A549 (cell line): ENCODE measurements around the gene POLDIP2. TPM values are rescaled to one million over a fixed set of nuclear protein-coding genes. Genes with fewer than 3 reads are reported as not detected.

ENCODE experiments used
- ATAC-seq, 2 experiments: fragments of 200-7000 bp in 1 of 2; fragments of >200 bp in 1 of 2; cut with Nextera tagmentation in 1 of 2; cut with Tn5 transposase in 1 of 2; 3 replicates each; pipeline versions ENCODE4 v1.8.0 to v1.9.1; 2018 to 2020; ENCODE audit warnings: mild to moderate bottlenecking in 1 of 2, moderate library complexity in 1 of 2
- CTCF ChIA-PET: fragments of 300-600 bp; sonication (Branson Sonifier 250); formaldehyde crosslinking; extraction: SDS; loops from one replicate; lab custom pipeline; 2021; ENCODE audit warnings: antibody characterized with exemption, inconsistent platforms; lab: Yijun Ruan, JAX
- POLR2A ChIA-PET: fragments of 350-600 bp; formaldehyde crosslinking; extraction: SDS; loops from one replicate; lab custom pipeline; 2021; ENCODE audit warnings: antibody characterized with exemption, inconsistent platforms; lab: Yijun Ruan, JAX
- DNase-seq, 2 experiments: peaks; one replicate each; pipeline versions ENCODE4 v3.0.0 to v3.0.0-alpha.2; 2011 to 2016; ENCODE audit warnings: low read depth in 1 of 2, low spot score in 1 of 2
- FAIRE-seq: peaks from 2 replicates; lab custom pipeline; 2011; peaks lifted over from hg19 to GRCh38; lab: Jason Lieb, UNC
- H3K27ac ChIP-seq, 2 experiments: fragments of >200 bp; sonication (Bioruptor Twin); formaldehyde crosslinking; 3 replicates each; pipeline ENCODE4 v1.5.1; 2016 to 2017
- H3K4me1 ChIP-seq: fragments of >200 bp; sonication (Bioruptor Twin); formaldehyde crosslinking; 3 replicates; pipeline ENCODE4 v1.6.1; 2016
- H3K4me2 ChIP-seq: fragments of >200 bp; sonication (Bioruptor Twin); formaldehyde crosslinking; 3 replicates; pipeline ENCODE4 v1.6.1; 2016
- H3K4me3 ChIP-seq: fragments of >200 bp; sonication (Bioruptor Twin); formaldehyde crosslinking; 3 replicates; pipeline ENCODE4 v1.5.1; 2016
- H3K9me3 ChIP-seq: fragments of >200 bp; sonication (Bioruptor Twin); formaldehyde crosslinking; 3 replicates; pipeline ENCODE4 v1.6.1; 2016
- ATOH8 ChIP-seq: fragments of 250-450 bp; sonication (Bioruptor Pico); IDR thresholded peaks from 2 replicates; pipeline ENCODE4 v1.5.0; 2020; ENCODE audit warnings: low read depth, mild to moderate bottlenecking, moderate library complexity
- CHD2 ChIP-seq: fragments of 150-350 bp; IDR thresholded peaks from 2 replicates; pipeline ENCODE4 v1.6.1; 2014; ENCODE audit warnings: low read length; ENCODE audit not compliant: partially characterized antibody
- CHD4 ChIP-seq: fragments of 200-600 bp; sonication (generic); IDR thresholded peaks from 2 replicates; pipeline ENCODE4 v1.6.1; 2016; ENCODE audit warnings: antibody characterized with exemption, mild to moderate bottlenecking, borderline replicate concordance
- CTCF ChIP-seq: fragments of >200 bp; sonication (Bioruptor Twin); formaldehyde crosslinking; IDR thresholded peaks from 3 replicates; pipeline ENCODE4 v1.5.1; 2016
- EHMT2 ChIP-seq: fragments of 200-600 bp; sonication (generic); IDR thresholded peaks from 2 replicates; pipeline ENCODE4 v1.6.1; 2016; ENCODE audit warnings: antibody characterized with exemption, low read depth, mild to moderate bottlenecking, moderate library complexity
- FOSB ChIP-seq: fragments of 250-450 bp; sonication (Bioruptor Pico); IDR thresholded peaks from 2 replicates; pipeline ENCODE4 v1.5.0; 2020; ENCODE audit warnings: mild to moderate bottlenecking, moderate library complexity
- HEYL ChIP-seq: fragments of 250-450 bp; sonication (Bioruptor Pico); IDR thresholded peaks from 2 replicates; pipeline ENCODE4 v1.8.0; 2021; ENCODE audit warnings: mild to moderate bottlenecking, moderate library complexity
- HOXB5 ChIP-seq: fragments of 250-450 bp; sonication (Bioruptor Pico); IDR thresholded peaks from 2 replicates; pipeline ENCODE4 v1.5.0; 2020; ENCODE audit warnings: mild to moderate bottlenecking, moderate library complexity
- JUN ChIP-seq, 2 experiments: fragments of >200 bp; sonication (Bioruptor Twin); formaldehyde crosslinking; IDR thresholded peaks; 2 replicates in 1 of 2; 3 replicates in 1 of 2; pipeline ENCODE4 v1.6.1; 2016 to 2017
- MAFK ChIP-seq: fragments of 450-650 bp; IDR thresholded peaks from 2 replicates; pipeline ENCODE4 v1.6.1; 2014; ENCODE audit not compliant: partially characterized antibody
- MAX ChIP-seq: IDR thresholded peaks from 2 replicates; pipeline ENCODE4 v1.6.1; 2012
- NPAS2 ChIP-seq: fragments of 250-450 bp; sonication (Bioruptor Pico); IDR thresholded peaks from 2 replicates; pipeline ENCODE4 v1.8.0; 2022; ENCODE audit warnings: mild to moderate bottlenecking, moderate library complexity, borderline replicate concordance
- NR3C1 ChIP-seq: fragments of >200 bp; sonication (Bioruptor Twin); formaldehyde crosslinking; IDR thresholded peaks from 3 replicates; pipeline ENCODE4 v1.6.1; 2017
- POLR2A ChIP-seq: IDR thresholded peaks from 2 replicates; pipeline ENCODE4 v1.6.1; 2012; ENCODE audit warnings: mild to moderate bottlenecking, low read length
- RAD21 ChIP-seq, 2 experiments: fragments of >200 bp in 1 of 2; sonication (Bioruptor Twin) in 1 of 2; formaldehyde crosslinking in 1 of 2; IDR thresholded peaks in 1 of 2; conservative IDR thresholded peaks in 1 of 2; 2 replicates in 1 of 2; 3 replicates in 1 of 2; pipeline ENCODE4 v1.6.1; 2012 to 2018; ENCODE audit warnings: inconsistent platforms in 1 of 2
- RARB ChIP-seq: fragments of 250-450 bp; sonication (Bioruptor Pico); IDR thresholded peaks from 2 replicates; pipeline ENCODE4 v1.8.0; 2021; ENCODE audit warnings: mild to moderate bottlenecking, moderate library complexity
- REST ChIP-seq: fragments of 200-600 bp; sonication (generic); IDR thresholded peaks from 2 replicates; pipeline ENCODE4 v1.6.1; 2016; ENCODE audit warnings: antibody characterized with exemption, mild to moderate bottlenecking, moderate library complexity
- TFCP2L1 ChIP-seq: fragments of 250-450 bp; sonication (Bioruptor Pico); IDR thresholded peaks from 2 replicates; pipeline ENCODE4 v1.5.0; 2021; ENCODE audit warnings: mild to moderate bottlenecking
- TP53 ChIP-seq: fragments of 250-450 bp; sonication (Bioruptor Pico); IDR thresholded peaks from 2 replicates; pipeline ENCODE4 v1.5.0; 2021; ENCODE audit warnings: mild to moderate bottlenecking, moderate library complexity
- USF2 ChIP-seq: fragments of 450-650 bp; IDR thresholded peaks from 2 replicates; pipeline ENCODE4 v1.6.1; 2014; ENCODE audit warnings: antibody characterized with exemption
- WGBS: methylation state at CpG from one replicate; pipeline ENCODE4 v1.1.6; 2017; ENCODE audit errors: missing lambda C conversion rate; 5-methylcytosine and 5-hydroxymethylcytosine counted together
- polyA plus RNA-seq, 4 experiments: library from polyadenylated mRNA; depleted of rRNA in 3 of 4; stranded (reverse); fragments of >200 nt; fragmentation: RNase III in 1 of 4; extraction: RNeasy Plus Mini Kit Qiagen cat#74134 plus additional on column Dnase treatment in 1 of 4; gene quantifications; 2 replicates in 3 of 4; 3 replicates in 1 of 4; pipeline ENCODE4 v1.2.3, GENCODE V29; 2011 to 2017

The POLDIP2 gene
- polyA plus RNA-seq, 2 of the 4 experiments (the other 2 are of a cell fraction): 127 to 132 TPM

GRCh38 chr17:28391401-28391800, 34.1 kb upstream of the POLDIP2 start:
- ChIA-PET CTCF (interaction anchor here (0.9 to 2.0 kb wide), 4 partner anchors 10 to 213 kb away, joined by 3 to 6 read pairs (median 4); no protein-coding TSS in a partner anchor), POLR2A (interaction anchor here (0.6 to 1.8 kb wide), 3 partner anchors 21 to 74 kb away, joined by 3 to 7 read pairs (median 4); partner anchors contain the start of gene VTN)
- DNase-seq (no peak), FAIRE-seq (no peak), ATAC-seq (no peak)
- Histone ChIP-seq H3K27ac (no peak overlapping the region), H3K9me3 (no peaks in the 10 kb centered on the region), H3K4me3 (no peak overlapping the region), H3K4me2 (no peak overlapping the region), H3K4me1 (no peaks in the 10 kb centered on the region)
- 56% methylated on average over 2 of the region's 2 CpGs for WGBS
- TF ChIP-seq TP53 (CRISPR knock-in tag) (no peak), FOSB (CRISPR knock-in tag) (no peak), RARB (CRISPR knock-in tag) (no peak), NPAS2 (no peak), USF2 (no peak), HOXB5 (no peak), TFCP2L1 (CRISPR knock-in tag) (no peak), CHD2 (no peak), HEYL (CRISPR knock-in tag) (no peak), MAX (no peak)

- ChIA-PET CTCF (interaction anchor here (0.9 to 2.0 kb wide), 3 partner anchors 10 to 26 kb away, joined by 3 to 6 read pairs (median 4); no protein-coding TSS in a partner anchor), POLR2A (interaction anchor here (1.2 to 1.8 kb wide), 2 partner anchors 33 to 75 kb away, joined by 3 to 7 read pairs; a partner anchor contains a TSS)
- TF ChIP-seq CTCF: no peak
- no peak for TF ChIP-seq REST
- no peak for TF ChIP-seq EHMT2
- TF ChIP-seq POLR2A: no peak
- TF ChIP-seq MAFK: no peak
- no peak for TF ChIP-seq ATOH8 (CRISPR knock-in tag)
- TF ChIP-seq USF2: no peak
- no peak for TF ChIP-seq JUN (IDR thresholded peaks at IDR 0.05)
- no peak for TF ChIP-seq NR3C1
- TF ChIP-seq CHD4: no peak
- TF ChIP-seq RAD21 (conservative IDR thresholded peaks at IDR 0.05 in 1 of 2, IDR thresholded peaks at IDR 0.05 in 1 of 2): no peak
- TF ChIP-seq RARB (CRISPR knock-in tag): no peak
- no peak overlapping the region for H3K4me3 ChIP-seq
- 65% methylated on average over 1 of the region's 1 CpG for WGBS
- no peak for ATAC-seq
- no peaks in the 10 kb centered on the region for H3K9me3 ChIP-seq
- H3K27ac ChIP-seq: no peak overlapping the region
- H3K4me1 ChIP-seq: no peaks in the 10 kb centered on the region
- FAIRE-seq: no peak
- no peak for DNase-seq
- H3K4me2 ChIP-seq: no peak overlapping the region
These were observed 33.7 kb upstream of the POLDIP2 start for GRCh38 chr17:28390984-28391383.
